HG03060 (cell line): ENCODE measurements around the gene FOLH1.
"Not testable (repeated sequence)": the region's sequence is repeated elsewhere in the genome, so short reads cannot be mapped to it uniquely, and the experiment has no call there.

Experiments
- ATAC-seq: cut with Tn5 transposase; IDR thresholded peaks from one replicate; pipeline ENCODE4 v1.9.1; 2021; ENCODE audit warnings: low read depth, moderate number of reproducible peaks; ENCODE audit not compliant: unreplicated experiment

Gene FOLH1

GRCh38 chr11:49184756-49185155, 23.6 kb downstream of the FOLH1 start:
- ATAC-seq: not testable (repeated sequence)

GRCh38 chr11:49177936-49178335, 30.5 kb downstream of the FOLH1 start:
- ATAC-seq: not testable (repeated sequence)

GRCh38 chr11:49175378-49175777, 33.0 kb downstream of the FOLH1 start:
- ATAC-seq: not testable (repeated sequence)

- ATAC-seq: not testable (repeated sequence)
These were observed 33.6 kb downstream of the FOLH1 start for GRCh38 chr11:49174691-49175366.

- ATAC-seq: not testable (repeated sequence)
These were observed 36.8 kb downstream of the FOLH1 start for GRCh38 chr11:49171613-49172012.

GRCh38 chr11:49169579-49169978, 38.8 kb downstream of the FOLH1 start:
- not testable (repeated sequence) for ATAC-seq

- ATAC-seq: not testable (repeated sequence)
These were observed 39.4 kb downstream of the FOLH1 start for GRCh38 chr11:49168992-49169391.

GRCh38 chr11:49151211-49151610, 57.2 kb downstream of the FOLH1 start:
- ATAC-seq: no peak

- ATAC-seq: not testable (repeated sequence)
These were observed 106.0 kb downstream of the FOLH1 start for GRCh38 chr11:49102356-49102755.
